ENCODE measurements around the gene SORT1. TPM values are rescaled to one million over a fixed set of nuclear protein-coding genes. Genes with fewer than 3 reads are reported as not detected.

SORT1 gene
- total and polyA plus RNA-seq, 8 donors: 39.4 to 165 (median 46.7) TPM

- Histone ChIP-seq H3K4me1 (peaks cover 41 to 93% of the 10 kb centered on the region in 2 donors), H3K36me3 (no peaks in the 10 kb centered on the region), H3K9me3 (no peaks in the 10 kb centered on the region), H3K4me3 (peak overlapping the region in 1 of 2 donors; percentile 21), H3K27ac (peak overlapping the region; percentile 84 to 86), H3K27me3 (no peaks in the 10 kb centered on the region)
- TF ChIP-seq CTCF (IDR thresholded peaks at IDR 0.05): no peak
- ATAC-seq: no peak
- intact Hi-C loops (cut with DNase I): no loop called here
- DNase-seq: no peak
These were observed 6.1 kb downstream of the SORT1 start for GRCh38 chr1:109391626-109392025.

- DNase-seq (no peak), ATAC-seq (no peak)
- Histone ChIP-seq H3K27ac (peak overlapping the region; percentile 84 to 86), H3K9me3 (no peaks in the 10 kb centered on the region), H3K36me3 (no peaks in the 10 kb centered on the region), H3K4me3 (no peak overlapping the region), H3K27me3 (no peaks in the 10 kb centered on the region), H3K4me1 (peaks cover 39 to 92% of the 10 kb centered on the region in 2 donors)
- intact Hi-C loops (cut with DNase I): no loop called here
- no peak for TF ChIP-seq CTCF (IDR thresholded peaks at IDR 0.05)
These were observed 6.6 kb downstream of the SORT1 start for GRCh38 chr1:109391157-109391556.

GRCh38 chr1:109389638-109390341 is 7.9 kb downstream of the SORT1 start:
- H3K27me3 ChIP-seq: no peaks in the 10 kb centered on the region
- H3K36me3 ChIP-seq: no peaks in the 10 kb centered on the region
- H3K4me1 ChIP-seq: peaks cover 40 to 92% of the 10 kb centered on the region in 2 donors
- H3K27ac ChIP-seq: peak overlapping the region; percentile 45 to 86
- no peak for ATAC-seq
- TF ChIP-seq CTCF (IDR thresholded peaks at IDR 0.05): no peak
- H3K9me3 ChIP-seq: no peaks in the 10 kb centered on the region
- DNase-seq: no peak
- H3K4me3 ChIP-seq: no peak overlapping the region
- intact Hi-C loops (cut with DNase I): no loop called here

- ATAC-seq: no peak
- H3K27me3 ChIP-seq: no peaks in the 10 kb centered on the region
- TF ChIP-seq CTCF (IDR thresholded peaks at IDR 0.05): no peak
- no peaks in the 10 kb centered on the region for H3K9me3 ChIP-seq
- H3K36me3 ChIP-seq: no peaks in the 10 kb centered on the region
- DNase-seq: no peak
- peaks cover 35 to 92% of the 10 kb centered on the region in 2 donors for H3K4me1 ChIP-seq
- peak overlapping the region; percentile 45 to 86 for H3K27ac ChIP-seq
- intact Hi-C loops (cut with DNase I): no loop called here
- H3K4me3 ChIP-seq: no peak overlapping the region
These were observed 8.7 kb downstream of the SORT1 start for GRCh38 chr1:109388884-109389637.

- Histone ChIP-seq H3K4me1 (peaks cover 31 to 92% of the 10 kb centered on the region in 2 donors), H3K4me3 (no peak overlapping the region), H3K9me3 (no peaks in the 10 kb centered on the region), H3K36me3 (no peaks in the 10 kb centered on the region), H3K27ac (no peak overlapping the region), H3K27me3 (no peaks in the 10 kb centered on the region)
- no peak for DNase-seq
- no peak for TF ChIP-seq CTCF (IDR thresholded peaks at IDR 0.05)
- ATAC-seq: no peak
- intact Hi-C loops (cut with DNase I): no loop called here
These were observed 9.5 kb downstream of the SORT1 start for GRCh38 chr1:109388208-109388711.

Measured in left lung (tissue), 10 donors.